K562 (cell line): ENCODE results near the gene SFT2D2. TPM values are rescaled to one million over a fixed set of nuclear protein-coding genes. Genes with fewer than 3 reads are reported as not detected.
A peak's percentile ranks its signal among the peaks of the same experiment; 100 is the strongest.

Source experiments
- ATAC-seq: fragments of 200-7000 bp; cut with Tn5 transposase; 3 replicates; pipeline ENCODE4 v1.9.1; 2020; ENCODE audit warnings: moderate library complexity
- BruUV-seq: library from RNA; stranded (reverse); fragments of 400-500 nt; replicated peaks from 2 replicates; lab custom pipeline; 2021; lab: Mats Ljungman, UMichigan
- CTCF ChIA-PET: fragments of 300-600 bp; formaldehyde crosslinking; extraction: SDS; loops from one replicate; lab custom pipeline; 2021; ENCODE audit warnings: low intra/inter-chr PET ratio; lab: Yijun Ruan, JAX
- POLR2A ChIA-PET: fragments of 300-600, 350-650 bp; sonication (Branson Sonifier 250); formaldehyde crosslinking; extraction: SDS; loops from one replicate; lab custom pipeline; 2021; ENCODE audit warnings: antibody characterized with exemption, inconsistent platforms; lab: Yijun Ruan, JAX
- DNase-seq, 4 experiments: peaks; one replicate each; pipeline versions ENCODE4 v3.0.0 to v3.0.0-alpha.2; 2011 to 2018; ENCODE audit warnings: low spot score in 3 of 4, mixed read lengths in 3 of 4; ENCODE audit errors: extremely low read depth in 1 of 4
- FAIRE-seq: peaks from 2 replicates; lab custom pipeline; 2011; peaks lifted over from hg19 to GRCh38; lab: Jason Lieb, UNC
- H2AFZ ChIP-seq: 2 replicates; pipeline ENCODE4 v1.6.0; 2011; ENCODE audit warnings: low read depth, low read length, control low read depth, inconsistent platforms
- H3K27ac ChIP-seq: fragments of 200-600 bp; 3 replicates; pipeline ENCODE4 v1.8.0; 2011; ENCODE audit warnings: low read depth, mild to moderate bottlenecking, control low read depth, inconsistent platforms, low read length, moderate library complexity, mixed read lengths; ENCODE audit errors: extremely low read depth
- H3K27me3 ChIP-seq, 2 experiments: fragments of 300-600 bp in 1 of 2; 2 replicates in 1 of 2; 3 replicates in 1 of 2; pipeline versions ENCODE4 v1.6.0 to v1.8.0; 2011; ENCODE audit warnings: inconsistent platforms in 2 of 2, low read length in 2 of 2, mild to moderate bottlenecking in 1 of 2, mixed read lengths in 1 of 2, moderate library complexity in 1 of 2; ENCODE audit not compliant: control insufficient read depth in 2 of 2, insufficient read depth in 2 of 2
- H3K36me3 ChIP-seq: fragments of 300-600 bp; 3 replicates; pipeline ENCODE4 v1.8.0; 2011; ENCODE audit warnings: mild to moderate bottlenecking, low read length, inconsistent platforms; ENCODE audit not compliant: control insufficient read depth, insufficient read depth
- H3K4me1 ChIP-seq, 2 experiments: fragments of 200-600 bp in 1 of 2; replicated peaks in 1 of 2; 2 replicates in 1 of 2; 3 replicates in 1 of 2; pipeline versions ENCODE4 v1.5.1 to v1.8.0; 2011; ENCODE audit warnings: inconsistent platforms in 2 of 2, low read length in 2 of 2, mild to moderate bottlenecking in 1 of 2, mixed read lengths in 1 of 2, moderate library complexity in 1 of 2; ENCODE audit not compliant: control insufficient read depth in 2 of 2, insufficient read depth in 2 of 2
- H3K4me2 ChIP-seq: 2 replicates; pipeline ENCODE4 v1.6.1; 2011; ENCODE audit warnings: low read length, control low read depth, inconsistent platforms, mixed read lengths; ENCODE audit not compliant: insufficient read depth
- H3K4me3 ChIP-seq: fragments of 200-600 bp; sonication (generic), shearing (Covaris generic); 2 replicates; pipeline ENCODE4 v1.5.1; 2016; ENCODE audit warnings: control low read depth, inconsistent platforms
- H3K79me2 ChIP-seq: fragments of 200-600 bp; 3 replicates; pipeline ENCODE4 v1.8.0; 2011; ENCODE audit warnings: low read length, inconsistent platforms; ENCODE audit not compliant: control insufficient read depth, insufficient read depth
- H3K9ac ChIP-seq, 2 experiments: 2 replicates each; pipeline versions ENCODE4 v1.6.0 to v1.6.1; 2011; ENCODE audit warnings: low read depth in 2 of 2, low read length in 2 of 2, control low read depth in 1 of 2, inconsistent platforms in 1 of 2, mild to moderate bottlenecking in 1 of 2, mixed read lengths in 1 of 2; ENCODE audit not compliant: insufficient read depth in 1 of 2
- H3K9me1 ChIP-seq: one replicate; pipeline ENCODE4 v1.6.0; 2011; ENCODE audit warnings: inconsistent platforms, mild to moderate bottlenecking, low read length, moderate library complexity; ENCODE audit not compliant: control insufficient read depth, insufficient read depth
- H3K9me3 ChIP-seq: replicated peaks from 2 replicates; pipeline ENCODE4 v1.5.1; 2011; ENCODE audit warnings: low read depth, low read length, inconsistent platforms; ENCODE audit not compliant: control insufficient read depth, insufficient read depth
- H4K20me1 ChIP-seq: replicated peaks from 2 replicates; pipeline ENCODE4 v1.6.1; 2011; ENCODE audit warnings: low read length, inconsistent platforms, mixed read lengths; ENCODE audit not compliant: control insufficient read depth, insufficient read depth
- ARHGAP35 ChIP-seq: fragments of 450-650 bp; IDR thresholded peaks from 2 replicates; pipeline ENCODE4 v1.6.1; 2018; ENCODE audit not compliant: partially characterized antibody
- EHMT2 ChIP-seq: fragments of 450-650 bp; IDR thresholded peaks from 2 replicates; pipeline ENCODE4 v1.6.1; 2018; ENCODE audit warnings: antibody characterized with exemption
- MIER1 ChIP-seq: fragments of 450-650 bp; IDR thresholded peaks from 2 replicates; pipeline ENCODE4 v1.6.1; 2016; ENCODE audit warnings: antibody characterized with exemption, mild to moderate bottlenecking, low read depth
- WGBS: fragments of 100-300 bp; shearing (Covaris generic); methylation state at CpG from one replicate; pipeline ENCODE4 v1.1.6; 2016; ENCODE audit warnings: low coverage, mixed read lengths; ENCODE audit not compliant: insufficient coverage; ENCODE audit errors: missing lambda C conversion rate; 5-methylcytosine and 5-hydroxymethylcytosine counted together
- in situ Hi-C: fragments of 300-500 bp; cut with MboI; formaldehyde crosslinking; loops from 4 replicates; pipeline ENCODE4 v1.15.0; 2018; ENCODE audit warnings: inconsistent platforms, mixed read lengths
- intact Hi-C: fragments of 100-400 bp; cut with micrococcal nuclease; formaldehyde crosslinking; loops from 2 replicates; pipeline ENCODE4 v1.14.2; 2022
- polyA plus RNA-seq, 8 experiments: library from polyadenylated mRNA; depleted of rRNA in 4 of 8; stranded (reverse) in 5 of 8; unstranded in 3 of 8; fragments of >200 nt; fragmentation: Nextera tagmentation in 2 of 8; fragmentation: Illumina TruSeq in 1 of 8; extraction: Ambion mirVana in 2 of 8; extraction: Trizol in 1 of 8; gene quantifications; 2 replicates each; pipeline versions ENCODE4 v1.2.1 to v1.2.3, GENCODE V29; 2011 to 2014; ENCODE audit warnings: inconsistent platforms in 1 of 8, missing spikeins in 1 of 8
- total RNA-seq, 7 experiments: library from RNA; depleted of rRNA in 6 of 7; stranded (reverse); fragments of >200 nt in 6 of 7; fragmentation: Illumina TruSeq in 2 of 7; extraction: Trizol in 2 of 7; gene quantifications; 2 replicates each; pipeline versions ENCODE4 v1.2.1 to v1.2.3, GENCODE V29; 2011 to 2021; ENCODE audit warnings: low replicate concordance in 1 of 7
- TF ChIP-seq, protein P1 (sequence below), 2 experiments: fragments of 450-650 bp; formaldehyde crosslinking in 1 of 2; IDR thresholded peaks; 2 replicates each; pipeline versions ENCODE4 v1.4.0 to v1.6.1; 2014 to 2020; ENCODE audit warnings: mild to moderate bottlenecking in 2 of 2, borderline replicate concordance in 1 of 2, low read depth in 1 of 2

SFT2D2 gene
- total and polyA plus RNA-seq, 9 of the 15 experiments (the other 6 are each of a cell fraction or from before 2014, with no cell fraction given): 3.4 to 50.1 (median 21.6) TPM

GRCh38 chr1:168295411-168296114 lies 69.8 kb downstream of the SFT2D2 start:
- Histone ChIP-seq H2AFZ (no peak overlapping the region), H3K9ac (peak overlapping the region in 1 of 2 experiments; percentile 17; a peak in 1 of 4 replicates), H3K9me3 (no peaks in the 10 kb centered on the region), H3K36me3 (no peaks in the 10 kb centered on the region), H3K27me3 (no peaks in the 10 kb centered on the region), H3K79me2 (no peaks in the 10 kb centered on the region), H3K27ac (no peak overlapping the region), H3K4me3 (no peak overlapping the region), H3K4me2 (no peak overlapping the region), H3K9me1 (no peaks in the 10 kb centered on the region), H4K20me1 (no peaks in the 10 kb centered on the region), H3K4me1 (peaks cover 0 to 7% of the 10 kb centered on the region in 2 experiments; a peak in 3 of 5 replicates)
- ATAC-seq: no peak
- intact Hi-C loops: no loop called here
- DNase-seq: no peak
- ChIA-PET POLR2A (interaction anchor here (0.7 to 1.3 kb wide), 3 partner anchors 9 to 60 kb away, joined by 3 to 5 read pairs (median 3); no protein-coding TSS in a partner anchor), CTCF (no interaction called here)
- TF ChIP-seq ARHGAP35 (no peak), MIER1 (0 out of 2 replicates have a peak, but pooled peaks have one; percentile 35), EHMT2 (peak; percentile 53)
- TF ChIP-seq, protein P1, sequence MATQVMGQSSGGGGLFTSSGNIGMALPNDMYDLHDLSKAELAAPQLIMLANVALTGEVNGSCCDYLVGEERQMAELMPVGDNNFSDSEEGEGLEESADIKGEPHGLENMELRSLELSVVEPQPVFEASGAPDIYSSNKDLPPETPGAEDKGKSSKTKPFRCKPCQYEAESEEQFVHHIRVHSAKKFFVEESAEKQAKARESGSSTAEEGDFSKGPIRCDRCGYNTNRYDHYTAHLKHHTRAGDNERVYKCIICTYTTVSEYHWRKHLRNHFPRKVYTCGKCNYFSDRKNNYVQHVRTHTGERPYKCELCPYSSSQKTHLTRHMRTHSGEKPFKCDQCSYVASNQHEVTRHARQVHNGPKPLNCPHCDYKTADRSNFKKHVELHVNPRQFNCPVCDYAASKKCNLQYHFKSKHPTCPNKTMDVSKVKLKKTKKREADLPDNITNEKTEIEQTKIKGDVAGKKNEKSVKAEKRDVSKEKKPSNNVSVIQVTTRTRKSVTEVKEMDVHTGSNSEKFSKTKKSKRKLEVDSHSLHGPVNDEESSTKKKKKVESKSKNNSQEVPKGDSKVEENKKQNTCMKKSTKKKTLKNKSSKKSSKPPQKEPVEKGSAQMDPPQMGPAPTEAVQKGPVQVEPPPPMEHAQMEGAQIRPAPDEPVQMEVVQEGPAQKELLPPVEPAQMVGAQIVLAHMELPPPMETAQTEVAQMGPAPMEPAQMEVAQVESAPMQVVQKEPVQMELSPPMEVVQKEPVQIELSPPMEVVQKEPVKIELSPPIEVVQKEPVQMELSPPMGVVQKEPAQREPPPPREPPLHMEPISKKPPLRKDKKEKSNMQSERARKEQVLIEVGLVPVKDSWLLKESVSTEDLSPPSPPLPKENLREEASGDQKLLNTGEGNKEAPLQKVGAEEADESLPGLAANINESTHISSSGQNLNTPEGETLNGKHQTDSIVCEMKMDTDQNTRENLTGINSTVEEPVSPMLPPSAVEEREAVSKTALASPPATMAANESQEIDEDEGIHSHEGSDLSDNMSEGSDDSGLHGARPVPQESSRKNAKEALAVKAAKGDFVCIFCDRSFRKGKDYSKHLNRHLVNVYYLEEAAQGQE (IDR thresholded peaks at IDR 0.05; ENCODE audit: borderline replicate concordance): peak; percentile 76
- TF ChIP-seq, protein P1 (CRISPR knock-in tag; IDR thresholded peaks at IDR 0.05; ENCODE audit: low read depth): no peak
- WGBS: 46% methylated on average over 6 of the region's 8 CpGs
- in situ Hi-C loops: no loop called here
- no TSS peak for BruUV-seq
- no peak for FAIRE-seq
